Left lung (tissue), 10 donors: Measurements from ENCODE around the gene LACRT. TPM values are rescaled to one million over a fixed set of nuclear protein-coding genes. Genes with fewer than 3 reads are reported as not detected.
A peak's percentile ranks its signal among the peaks of the same experiment; 100 is the strongest.

ENCODE experiments used
- ATAC-seq: fragments of 200-7000 bp; cut with Tn5 transposase; one replicate; pipeline ENCODE4 v1.9.1; 2020; ENCODE audit warnings: moderate library complexity
- DNase-seq, 4 donors: peaks; one replicate each; pipeline ENCODE4 v3.0.0-alpha.2; 2013 to 2020
- H3K27ac ChIP-seq, 2 donors: fragments of 200-600 bp; sonication (generic) in 1 of 2; one replicate each; pipeline versions ENCODE4 v1.5.0 to v1.8.0; 2020 to 2021
- H3K27me3 ChIP-seq, 2 donors: fragments of 200-600 bp; sonication (generic) in 1 of 2; one replicate each; pipeline versions ENCODE4 v1.5.0 to v1.8.0; 2020 to 2021
- H3K36me3 ChIP-seq, 2 donors: fragments of 200-600 bp; sonication (generic) in 1 of 2; one replicate each; pipeline versions ENCODE4 v1.5.0 to v1.8.0; 2020 to 2021
- H3K4me1 ChIP-seq, 2 donors: fragments of 200-600 bp; one replicate each; pipeline ENCODE4 v1.8.0; 2021
- H3K4me3 ChIP-seq, 2 donors: fragments of 200-600 bp; sonication (generic) in 1 of 2; one replicate each; pipeline versions ENCODE4 v1.5.0 to v1.8.0; 2020 to 2021; ENCODE audit warnings: mild to moderate bottlenecking in 1 of 2
- H3K9me3 ChIP-seq, 2 donors: fragments of 200-600 bp; sonication (generic) in 1 of 2; one replicate each; pipeline versions ENCODE4 v1.5.0 to v1.8.0; 2020 to 2021
- intact Hi-C, 2 donors: fragments of 100-400 bp; cut with DNase I; formaldehyde crosslinking; loops; one replicate each; pipeline versions ENCODE4 v1.11.2 to v1.14.2; 2022
- polyA plus RNA-seq, 6 donors: library from polyadenylated mRNA; unstranded; fragments of 120-200 nt; gene quantifications; one replicate each; pipeline ENCODE4 v1.2.1, GENCODE V29; 2013; ENCODE audit not compliant: insufficient read length in 6 of 6
- total RNA-seq, 2 donors: library from RNA; stranded (reverse); fragmentation: NEBNext Ultra II Directional; extraction: Animal tissue kit (Norgen Biotek cat#: 25700); gene quantifications; one replicate each; pipeline ENCODE4 v1.2.1, GENCODE V29; 2021
- TF ChIP-seq, protein P1 (sequence below), 2 donors: fragments of 200-600 bp; sonication (generic) in 1 of 2; IDR thresholded peaks; one replicate each; pipeline versions ENCODE4 v1.5.0 to v1.8.0; 2021; ENCODE audit warnings: antibody characterized with exemption in 2 of 2
- donor health status: DM: no; HTN: yes; CAD: no.
- donor health status: DM: no; HTN: no; CAD: no.

LACRT gene
- total and polyA plus RNA-seq, 8 donors: not detected

DNA sequence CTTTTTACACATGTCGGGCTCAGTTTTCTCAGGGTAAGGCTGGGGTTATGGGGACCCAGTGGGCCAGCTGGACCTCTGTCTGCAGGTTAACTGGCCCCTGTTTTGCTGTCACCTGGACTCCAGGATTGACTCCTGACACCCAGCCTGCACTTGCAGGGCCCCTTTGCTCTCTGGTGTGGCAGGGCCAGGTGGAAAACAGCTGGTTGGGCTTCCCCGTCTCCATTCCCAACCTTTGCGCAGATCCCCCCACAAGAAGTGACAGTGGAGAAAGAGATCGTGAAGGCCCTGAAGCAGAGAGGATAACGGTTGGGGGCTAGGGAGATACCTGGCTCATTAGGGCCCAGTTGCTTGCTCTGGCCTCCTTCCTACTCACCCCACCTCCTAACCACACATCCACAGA lies 44.7 kb downstream of the LACRT start:
- ATAC-seq: no peak
- no peak for DNase-seq
- H3K4me3 ChIP-seq: no peak overlapping the region
- TF ChIP-seq, protein P1, sequence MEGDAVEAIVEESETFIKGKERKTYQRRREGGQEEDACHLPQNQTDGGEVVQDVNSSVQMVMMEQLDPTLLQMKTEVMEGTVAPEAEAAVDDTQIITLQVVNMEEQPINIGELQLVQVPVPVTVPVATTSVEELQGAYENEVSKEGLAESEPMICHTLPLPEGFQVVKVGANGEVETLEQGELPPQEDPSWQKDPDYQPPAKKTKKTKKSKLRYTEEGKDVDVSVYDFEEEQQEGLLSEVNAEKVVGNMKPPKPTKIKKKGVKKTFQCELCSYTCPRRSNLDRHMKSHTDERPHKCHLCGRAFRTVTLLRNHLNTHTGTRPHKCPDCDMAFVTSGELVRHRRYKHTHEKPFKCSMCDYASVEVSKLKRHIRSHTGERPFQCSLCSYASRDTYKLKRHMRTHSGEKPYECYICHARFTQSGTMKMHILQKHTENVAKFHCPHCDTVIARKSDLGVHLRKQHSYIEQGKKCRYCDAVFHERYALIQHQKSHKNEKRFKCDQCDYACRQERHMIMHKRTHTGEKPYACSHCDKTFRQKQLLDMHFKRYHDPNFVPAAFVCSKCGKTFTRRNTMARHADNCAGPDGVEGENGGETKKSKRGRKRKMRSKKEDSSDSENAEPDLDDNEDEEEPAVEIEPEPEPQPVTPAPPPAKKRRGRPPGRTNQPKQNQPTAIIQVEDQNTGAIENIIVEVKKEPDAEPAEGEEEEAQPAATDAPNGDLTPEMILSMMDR (IDR thresholded peaks at IDR 0.05): no peak
- peaks cover 17 to 70% of the 10 kb centered on the region in 2 donors for H3K27me3 ChIP-seq
- intact Hi-C loops: no loop called here
- no peak overlapping the region for H3K27ac ChIP-seq
- no peaks in the 10 kb centered on the region for H3K36me3 ChIP-seq
- H3K9me3 ChIP-seq: no peaks in the 10 kb centered on the region
- H3K4me1 ChIP-seq: peaks cover 0 to 15% of the 10 kb centered on the region in 2 donors

DNA sequence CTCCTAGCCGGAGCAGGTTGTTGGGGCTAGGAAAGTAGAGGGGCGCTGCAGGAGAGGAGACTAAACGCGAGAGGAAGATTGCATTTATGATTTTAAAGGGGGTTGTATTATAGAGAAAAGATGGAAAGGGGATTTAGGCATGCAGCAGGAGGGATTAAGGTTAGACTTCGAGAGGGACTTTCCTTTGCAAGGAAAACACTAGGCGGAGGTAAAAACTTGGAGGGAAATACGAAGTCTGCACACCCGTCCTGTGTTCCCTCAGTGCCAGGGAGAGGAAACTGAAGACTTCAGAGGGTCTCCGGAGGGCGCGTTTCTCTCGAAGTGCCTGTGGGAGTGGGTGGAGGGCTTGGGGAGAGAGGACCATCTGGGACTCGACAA lies 45.8 kb downstream of the LACRT start:
- Histone ChIP-seq H3K4me3 (peak overlapping the region; percentile 3 to 15), H3K27me3 (peaks cover 17 to 75% of the 10 kb centered on the region in 2 donors)
- intact Hi-C loops: no loop called here

DNA sequence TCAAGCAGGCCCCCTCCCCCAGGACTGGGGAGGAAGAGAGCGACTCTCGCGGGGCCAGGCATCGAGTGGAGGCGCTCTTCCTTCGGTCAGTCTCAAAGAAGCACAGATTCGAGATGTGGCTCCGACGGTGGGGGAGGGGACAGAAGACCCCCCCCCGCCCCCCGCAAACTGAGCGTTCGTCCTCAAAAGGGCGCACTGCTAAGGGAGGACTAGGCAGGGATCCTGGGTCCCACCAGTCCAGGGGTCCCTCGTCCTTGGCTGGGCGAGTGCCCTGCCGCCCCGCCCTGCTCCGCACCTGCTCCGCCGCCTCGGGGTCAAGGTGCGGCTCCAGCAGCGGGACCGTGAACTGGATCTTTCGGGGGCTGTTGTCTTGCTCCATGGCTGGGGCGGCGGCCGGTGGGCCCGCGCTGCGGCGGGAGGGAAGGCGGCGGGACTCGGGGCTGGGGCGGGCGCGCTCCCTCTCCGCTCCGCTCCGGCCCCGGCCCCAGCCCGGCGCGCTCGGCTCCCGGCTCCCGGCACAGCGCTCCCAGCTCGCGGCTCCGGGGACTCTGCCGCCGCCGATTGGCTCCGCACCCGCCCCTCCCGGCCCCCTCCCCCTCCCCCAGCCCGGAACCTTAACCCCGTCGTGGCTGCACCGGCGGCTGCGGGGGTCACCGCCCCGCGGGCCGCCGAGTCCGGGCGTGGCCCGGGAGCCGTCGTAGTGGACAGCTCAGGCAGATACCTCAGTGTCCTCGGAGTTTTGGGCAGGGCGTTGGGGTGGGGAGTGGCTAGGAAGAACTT lies 46.4 kb downstream of the LACRT start, which contains the start of gene PPP1R1A:
TSS of gene PPP1R1A (minus strand) at position 550 of the 780 bp plus-strand sequence. CDS start at position 379, 171 bp downstream.
- H3K36me3 ChIP-seq: no peaks in the 10 kb centered on the region
- peak within 1 kb of the TSS; percentile 3 to 15 for H3K4me3 ChIP-seq
- H3K27me3 ChIP-seq: peaks cover 17 to 81% of the 10 kb centered on the region in 2 donors
- peaks cover 0 to 15% of the 10 kb centered on the region in 2 donors for H3K4me1 ChIP-seq
- H3K27ac ChIP-seq: no peak within 1 kb of the TSS
- ATAC-seq: peak; percentile 76
- no peak for DNase-seq
- TF ChIP-seq, protein P1 (IDR thresholded peaks at IDR 0.05): no peak
- intact Hi-C loops: no loop called here
- H3K9me3 ChIP-seq: no peaks in the 10 kb centered on the region

More for the DNA sequence above, 45.8 kb downstream of the LACRT start:
- Histone ChIP-seq H3K27ac (no peak overlapping the region), H3K9me3 (no peaks in the 10 kb centered on the region), H3K36me3 (no peaks in the 10 kb centered on the region), H3K4me1 (peaks cover 0 to 15% of the 10 kb centered on the region in 2 donors)
- no peak for ATAC-seq
- TF ChIP-seq, protein P1 (IDR thresholded peaks at IDR 0.05): no peak
- DNase-seq: no peak

DNA sequence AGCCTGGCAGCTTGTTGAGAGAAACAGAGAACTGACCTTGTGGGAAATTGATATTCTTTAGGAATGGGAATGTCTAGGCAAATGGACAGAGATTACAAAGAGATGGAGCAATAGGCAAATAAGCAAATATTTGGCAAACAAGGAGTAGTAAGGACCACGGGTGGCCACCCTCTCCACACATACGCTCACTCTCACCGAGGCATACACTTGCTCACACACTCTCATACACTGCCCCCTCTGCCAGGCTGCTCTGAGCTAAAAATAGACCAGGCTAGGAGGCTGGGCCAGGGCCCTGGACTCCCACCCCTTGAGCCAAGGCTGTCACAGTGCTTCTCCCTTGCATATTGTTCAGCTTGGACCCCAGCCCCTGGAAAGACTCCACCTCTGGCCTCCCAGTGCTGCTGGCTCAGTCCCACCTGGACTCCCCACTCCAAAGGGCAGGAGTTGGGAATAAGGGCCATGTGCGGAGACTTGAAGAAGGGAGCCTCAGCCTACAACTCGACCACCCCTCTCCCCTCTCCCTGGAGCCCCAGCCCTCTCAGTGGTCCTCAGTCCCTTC lies 47.3 kb downstream of the LACRT start:
- TF ChIP-seq, protein P1 (IDR thresholded peaks at IDR 0.05): no peak
- Histone ChIP-seq H3K27me3 (peaks cover 17 to 84% of the 10 kb centered on the region in 2 donors), H3K27ac (no peak overlapping the region), H3K9me3 (no peaks in the 10 kb centered on the region), H3K36me3 (no peaks in the 10 kb centered on the region), H3K4me1 (peaks cover 0 to 15% of the 10 kb centered on the region in 2 donors), H3K4me3 (no peak overlapping the region)
- DNase-seq (peak in 1 of 4 donors; percentile 36), ATAC-seq (peak; percentile 19)
- intact Hi-C loops: no loop called here

DNA sequence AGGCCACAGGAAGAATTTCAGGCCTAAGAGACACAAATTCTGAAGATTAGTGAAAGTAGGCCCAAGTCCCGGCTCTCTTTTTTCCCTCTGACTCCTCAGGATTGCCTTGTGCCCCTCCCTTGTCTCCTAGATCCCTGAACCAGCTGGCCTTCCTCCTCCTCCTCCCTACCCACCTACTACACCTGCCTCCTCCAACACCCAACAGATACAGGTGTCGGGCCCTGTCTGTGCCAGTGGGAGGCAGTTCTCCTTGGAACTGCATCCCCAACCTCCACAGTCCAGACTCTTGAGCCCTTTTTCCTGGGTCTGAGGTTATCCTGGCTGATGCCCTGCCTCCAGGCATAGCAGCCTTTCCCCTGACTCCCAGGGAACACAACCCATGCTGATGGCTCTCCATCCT lies 48.1 kb downstream of the LACRT start:
- no peak overlapping the region for H3K4me3 ChIP-seq
- no peak for DNase-seq
- no peak for ATAC-seq
- H3K27ac ChIP-seq: no peak overlapping the region
- TF ChIP-seq, protein P1 (IDR thresholded peaks at IDR 0.05): no peak
- intact Hi-C loops: no loop called here
- H3K9me3 ChIP-seq: no peaks in the 10 kb centered on the region
- H3K4me1 ChIP-seq: peaks cover 0 to 15% of the 10 kb centered on the region in 2 donors
- H3K36me3 ChIP-seq: no peaks in the 10 kb centered on the region
- H3K27me3 ChIP-seq: peaks cover 17 to 76% of the 10 kb centered on the region in 2 donors
